ENCODE results near the gene ALK.

DNA sequence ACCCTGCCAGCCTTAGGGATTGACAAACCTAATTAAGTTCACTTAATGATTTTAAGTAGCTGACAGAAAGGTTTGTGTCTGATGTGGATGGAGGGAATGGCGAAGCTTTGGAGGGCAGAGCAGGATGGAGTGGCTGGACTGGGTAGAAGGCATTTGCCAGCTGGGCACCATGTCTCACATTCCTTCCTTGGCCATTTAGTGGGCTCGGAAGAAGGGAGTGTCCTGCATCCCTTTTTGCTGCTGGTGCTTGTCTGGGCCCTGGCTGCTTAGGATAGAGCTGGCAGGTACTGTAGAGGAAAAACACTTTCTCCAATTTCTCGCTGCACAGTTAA is 639.5 kb downstream of the ALK start:
- TF ChIP-seq, protein P1, sequence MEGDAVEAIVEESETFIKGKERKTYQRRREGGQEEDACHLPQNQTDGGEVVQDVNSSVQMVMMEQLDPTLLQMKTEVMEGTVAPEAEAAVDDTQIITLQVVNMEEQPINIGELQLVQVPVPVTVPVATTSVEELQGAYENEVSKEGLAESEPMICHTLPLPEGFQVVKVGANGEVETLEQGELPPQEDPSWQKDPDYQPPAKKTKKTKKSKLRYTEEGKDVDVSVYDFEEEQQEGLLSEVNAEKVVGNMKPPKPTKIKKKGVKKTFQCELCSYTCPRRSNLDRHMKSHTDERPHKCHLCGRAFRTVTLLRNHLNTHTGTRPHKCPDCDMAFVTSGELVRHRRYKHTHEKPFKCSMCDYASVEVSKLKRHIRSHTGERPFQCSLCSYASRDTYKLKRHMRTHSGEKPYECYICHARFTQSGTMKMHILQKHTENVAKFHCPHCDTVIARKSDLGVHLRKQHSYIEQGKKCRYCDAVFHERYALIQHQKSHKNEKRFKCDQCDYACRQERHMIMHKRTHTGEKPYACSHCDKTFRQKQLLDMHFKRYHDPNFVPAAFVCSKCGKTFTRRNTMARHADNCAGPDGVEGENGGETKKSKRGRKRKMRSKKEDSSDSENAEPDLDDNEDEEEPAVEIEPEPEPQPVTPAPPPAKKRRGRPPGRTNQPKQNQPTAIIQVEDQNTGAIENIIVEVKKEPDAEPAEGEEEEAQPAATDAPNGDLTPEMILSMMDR (conservative IDR thresholded peaks at IDR 0.05; ENCODE audit: low read depth in 2 of 2): no peak
- TF ChIP-seq EZH2 (IDR thresholded peaks at IDR 0.05; ENCODE audit: low read depth, unreplicated experiment) (no peak), POLR2AphosphoS5 (IDR thresholded peaks at IDR 0.05; ENCODE audit: low read depth) (no peak), CREB1 (CRISPR knock-in tag; IDR thresholded peaks at IDR 0.05; ENCODE audit: low read depth) (no peak), ZNF462 (CRISPR knock-in tag; IDR thresholded peaks at IDR 0.05) (no peak), NANOG (IDR thresholded peaks at IDR 0.05; ENCODE audit: borderline replicate concordance) (no peak)
- TF ChIP-seq, protein P2, sequence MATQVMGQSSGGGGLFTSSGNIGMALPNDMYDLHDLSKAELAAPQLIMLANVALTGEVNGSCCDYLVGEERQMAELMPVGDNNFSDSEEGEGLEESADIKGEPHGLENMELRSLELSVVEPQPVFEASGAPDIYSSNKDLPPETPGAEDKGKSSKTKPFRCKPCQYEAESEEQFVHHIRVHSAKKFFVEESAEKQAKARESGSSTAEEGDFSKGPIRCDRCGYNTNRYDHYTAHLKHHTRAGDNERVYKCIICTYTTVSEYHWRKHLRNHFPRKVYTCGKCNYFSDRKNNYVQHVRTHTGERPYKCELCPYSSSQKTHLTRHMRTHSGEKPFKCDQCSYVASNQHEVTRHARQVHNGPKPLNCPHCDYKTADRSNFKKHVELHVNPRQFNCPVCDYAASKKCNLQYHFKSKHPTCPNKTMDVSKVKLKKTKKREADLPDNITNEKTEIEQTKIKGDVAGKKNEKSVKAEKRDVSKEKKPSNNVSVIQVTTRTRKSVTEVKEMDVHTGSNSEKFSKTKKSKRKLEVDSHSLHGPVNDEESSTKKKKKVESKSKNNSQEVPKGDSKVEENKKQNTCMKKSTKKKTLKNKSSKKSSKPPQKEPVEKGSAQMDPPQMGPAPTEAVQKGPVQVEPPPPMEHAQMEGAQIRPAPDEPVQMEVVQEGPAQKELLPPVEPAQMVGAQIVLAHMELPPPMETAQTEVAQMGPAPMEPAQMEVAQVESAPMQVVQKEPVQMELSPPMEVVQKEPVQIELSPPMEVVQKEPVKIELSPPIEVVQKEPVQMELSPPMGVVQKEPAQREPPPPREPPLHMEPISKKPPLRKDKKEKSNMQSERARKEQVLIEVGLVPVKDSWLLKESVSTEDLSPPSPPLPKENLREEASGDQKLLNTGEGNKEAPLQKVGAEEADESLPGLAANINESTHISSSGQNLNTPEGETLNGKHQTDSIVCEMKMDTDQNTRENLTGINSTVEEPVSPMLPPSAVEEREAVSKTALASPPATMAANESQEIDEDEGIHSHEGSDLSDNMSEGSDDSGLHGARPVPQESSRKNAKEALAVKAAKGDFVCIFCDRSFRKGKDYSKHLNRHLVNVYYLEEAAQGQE (IDR thresholded peaks at IDR 0.05; ENCODE audit: unreplicated experiment): no peak
